GM20431 (cell line): ENCODE measurements around the gene FRG1.
"Not testable (repeated sequence)": the region's sequence is repeated elsewhere in the genome, so short reads cannot be mapped to it uniquely, and the experiment has no call there.

Experiments
- in situ Hi-C: fragments of 300-500 bp; cut with MseI, MboI; formaldehyde crosslinking; loops from one replicate; pipeline ENCODE4 v1.15.0; 2020; ENCODE audit warnings: low sequenced_read_pairs; ENCODE audit not compliant: unreplicated experiment

FRG1 gene

GRCh38 chr4:189983916-189984526 lies 43.3 kb downstream of the FRG1 start:
- in situ Hi-C loops, result not testable (repeated sequence)

GRCh38 chr4:189984661-189985060 lies 44.0 kb downstream of the FRG1 start:
- in situ Hi-C loops, result not testable (repeated sequence)

GRCh38 chr4:189985651-189986243 lies 45.1 kb downstream of the FRG1 start:
- in situ Hi-C loops, result not testable (repeated sequence)

GRCh38 chr4:189988877-189989431 lies 48.3 kb downstream of the FRG1 start:
- in situ Hi-C loops, result no loop called here

- in situ Hi-C loops, result not testable (repeated sequence)
Observed at GRCh38 chr4:189989941-189990340, 49.3 kb downstream of the FRG1 start.
